Hematopoietic multipotent progenitor cell treated with erythropoietin and hydrocortisone succinate and interleukin-3 and kit ligand, for 8 days (in vitro differentiated cells): ENCODE data around the gene SPPL2A.
A peak's percentile ranks its signal among the peaks of the same experiment; 100 is the strongest.

ENCODE experiments used
- DNase-seq: peaks from one replicate; pipeline ENCODE4 v3.0.0-alpha.2; 2015

SPPL2A gene

GRCh38 chr15:50685191-50685975 lies 80.1 kb downstream of the SPPL2A start:
- DNase-seq: no peak

GRCh38 chr15:50681467-50681866 lies 84.0 kb downstream of the SPPL2A start:
- DNase-seq: no peak

- DNase-seq: peak; percentile 20
Measured at GRCh38 chr15:50676799-50677483, 88.6 kb downstream of the SPPL2A start.

GRCh38 chr15:50675535-50676144 lies 89.9 kb downstream of the SPPL2A start:
- peak; percentile 51 for DNase-seq

- DNase-seq: no peak
Measured at GRCh38 chr15:50670115-50670514, 95.4 kb downstream of the SPPL2A start.

GRCh38 chr15:50669611-50670010 lies 95.9 kb downstream of the SPPL2A start:
- DNase-seq: no peak

GRCh38 chr15:50665938-50666337 lies 99.6 kb downstream of the SPPL2A start:
- no peak for DNase-seq

- no peak for DNase-seq
Measured at GRCh38 chr15:50655555-50655954, 110.0 kb downstream of the SPPL2A start.

GRCh38 chr15:50653156-50653743 lies 112.3 kb downstream of the SPPL2A start:
- DNase-seq: no peak

GRCh38 chr15:50652671-50653070 lies 112.8 kb downstream of the SPPL2A start:
- no peak for DNase-seq
